WTC11 (cell line): Measurements from ENCODE around the gene TMEM178B. TPM values are rescaled to one million over a fixed set of nuclear protein-coding genes. Genes with fewer than 3 reads are reported as not detected.

Source experiments
- ATAC-seq: fragments of 200-7000 bp; cut with Tn5 transposase; 2 replicates; pipeline ENCODE4 v1.10.0; 2021; ENCODE audit warnings: mild to moderate bottlenecking, moderate library complexity
- CTCF ChIA-PET: fragments of 300-600 bp; sonication (Branson Sonifier 250); formaldehyde crosslinking; loops from one replicate; lab custom pipeline; 2021; ENCODE audit warnings: antibody characterized with exemption; lab: Charles Lee
- POLR2A ChIA-PET: fragments of 350-600 bp; sonication (Branson Sonifier 250); formaldehyde crosslinking; loops from one replicate; lab custom pipeline; 2021; ENCODE audit warnings: antibody characterized with exemption; lab: Charles Lee
- DNase-seq: peaks from one replicate; pipeline ENCODE4 v3.0.0; 2021; ENCODE audit warnings: low spot score
- H3K27ac Mint-ChIP-seq: 2 replicates; pipeline ENCODE4 v1.8.0; 2021; ENCODE audit warnings: mixed read lengths
- H3K27me3 Mint-ChIP-seq: 2 replicates; pipeline ENCODE4 v1.8.0; 2021; ENCODE audit warnings: low read depth, mild to moderate bottlenecking, moderate library complexity, mixed read lengths
- H3K36me3 Mint-ChIP-seq: 2 replicates; pipeline ENCODE4 v1.8.0; 2021; ENCODE audit warnings: mixed read lengths
- H3K4me1 Mint-ChIP-seq: 2 replicates; pipeline ENCODE4 v1.8.0; 2022; ENCODE audit warnings: mixed read lengths
- H3K4me3 Mint-ChIP-seq: 2 replicates; pipeline ENCODE4 v1.8.0; 2021; ENCODE audit warnings: mild to moderate bottlenecking, moderate library complexity, mixed read lengths
- H3K9me3 Mint-ChIP-seq: 2 replicates; pipeline ENCODE4 v1.8.0; 2021; ENCODE audit warnings: mixed read lengths
- CREB1 ChIP-seq: sonication (generic); formaldehyde crosslinking; IDR thresholded peaks from 2 replicates; pipeline ENCODE4 v1.8.0; 2023; ENCODE audit warnings: mild to moderate bottlenecking, missing genetic modification reagents
- ETV6 ChIP-seq: sonication (generic); formaldehyde crosslinking; IDR thresholded peaks from 2 replicates; pipeline ENCODE4 v1.8.1; 2022; ENCODE audit warnings: mild to moderate bottlenecking, missing genetic modification reagents
- FOXP1 ChIP-seq: sonication (generic); formaldehyde crosslinking; IDR thresholded peaks from 2 replicates; pipeline ENCODE4 v1.8.0; 2022; ENCODE audit warnings: missing genetic modification reagents, mild to moderate bottlenecking, moderate library complexity, borderline replicate concordance
- GABPB1 ChIP-seq: sonication (generic); formaldehyde crosslinking; IDR thresholded peaks from 2 replicates; pipeline ENCODE4 v1.8.1; 2023; ENCODE audit warnings: mild to moderate bottlenecking, missing genetic modification reagents
- IRF1 ChIP-seq: sonication (generic); formaldehyde crosslinking; IDR thresholded peaks from 2 replicates; pipeline ENCODE4 v1.8.0; 2023; ENCODE audit warnings: missing genetic modification reagents
- IRF2 ChIP-seq: sonication (generic); formaldehyde crosslinking; IDR thresholded peaks from 2 replicates; pipeline ENCODE4 v1.8.0; 2022; ENCODE audit warnings: low read depth, missing genetic modification reagents, borderline replicate concordance
- NFYB ChIP-seq: sonication (generic); formaldehyde crosslinking; conservative IDR thresholded peaks from 2 replicates; pipeline ENCODE4 v1.8.0; 2022; ENCODE audit warnings: low read depth, missing genetic modification reagents
- PRRX2 ChIP-seq: fragments of 250-450 bp; sonication (Bioruptor Pico); IDR thresholded peaks from 2 replicates; pipeline ENCODE4 v1.8.0; 2021; ENCODE audit warnings: mild to moderate bottlenecking
- RORB ChIP-seq: fragments of 250-450 bp; sonication (Bioruptor Pico); IDR thresholded peaks from 2 replicates; pipeline ENCODE4 v1.9.0; 2021; ENCODE audit warnings: mild to moderate bottlenecking
- TP53 ChIP-seq: sonication (generic); formaldehyde crosslinking; IDR thresholded peaks from 2 replicates; pipeline ENCODE4 v1.8.1; 2023; ENCODE audit warnings: mild to moderate bottlenecking, missing genetic modification reagents
- ZBTB21 ChIP-seq: sonication (generic); formaldehyde crosslinking; IDR thresholded peaks from 2 replicates; pipeline ENCODE4 v1.8.1; 2023; ENCODE audit warnings: mild to moderate bottlenecking, missing genetic modification reagents, borderline replicate concordance
- ZNF219 ChIP-seq: sonication (generic); formaldehyde crosslinking; IDR thresholded peaks from 2 replicates; pipeline ENCODE4 v1.8.0; 2023; ENCODE audit warnings: missing genetic modification reagents, mild to moderate bottlenecking, borderline replicate concordance
- ZNF232 ChIP-seq: sonication (generic); formaldehyde crosslinking; IDR thresholded peaks from 2 replicates; pipeline ENCODE4 v1.8.0; 2022; ENCODE audit warnings: mild to moderate bottlenecking, missing genetic modification reagents
- ZNF317 ChIP-seq: sonication (generic); formaldehyde crosslinking; IDR thresholded peaks from 2 replicates; pipeline ENCODE4 v1.8.1; 2023; ENCODE audit warnings: low read depth, mild to moderate bottlenecking, moderate library complexity, missing genetic modification reagents, borderline replicate concordance
- ZNF396 ChIP-seq: fragments of 250-450 bp; sonication (Bioruptor Pico); IDR thresholded peaks from 2 replicates; pipeline ENCODE4 v1.8.0; 2021; ENCODE audit warnings: mild to moderate bottlenecking, moderate library complexity, borderline replicate concordance
- ZNF416 ChIP-seq: fragments of 250-450 bp; sonication (Bioruptor Pico); IDR thresholded peaks from 2 replicates; pipeline ENCODE4 v1.9.0; 2021; ENCODE audit warnings: mild to moderate bottlenecking, inconsistent platforms
- total RNA-seq: library from RNA; stranded (reverse); gene quantifications from 3 replicates; pipeline ENCODE4 v1.2.3, GENCODE V29; 2021
- TF ChIP-seq, protein P1 (sequence below): sonication (generic); formaldehyde crosslinking; IDR thresholded peaks from 2 replicates; pipeline ENCODE4 v1.8.0; 2022; ENCODE audit warnings: missing genetic modification reagents
- TF ChIP-seq, protein P2 (sequence below): sonication (generic); formaldehyde crosslinking; IDR thresholded peaks from 2 replicates; pipeline ENCODE4 v1.8.1; 2023; ENCODE audit warnings: mild to moderate bottlenecking, moderate library complexity, missing genetic modification reagents
- TF ChIP-seq, protein P3 (sequence below): fragments of 200-600 bp; IDR thresholded peaks from 2 replicates; pipeline ENCODE4 v1.8.0; 2022; ENCODE audit warnings: antibody characterized with exemption
- TF ChIP-seq, protein P4 (sequence below): fragments of 250-450 bp; sonication (Bioruptor Pico); IDR thresholded peaks from 2 replicates; pipeline ENCODE4 v1.8.0; 2021; ENCODE audit warnings: mild to moderate bottlenecking
- TF ChIP-seq, protein P5 (sequence below): sonication (generic); formaldehyde crosslinking; IDR thresholded peaks from 2 replicates; pipeline ENCODE4 v1.8.1; 2022; ENCODE audit warnings: mild to moderate bottlenecking, missing genetic modification reagents, moderate library complexity, borderline replicate concordance

TMEM178B gene
- total RNA-seq, 1 experiment from 2014 or later, result 20.4 TPM

DNA sequence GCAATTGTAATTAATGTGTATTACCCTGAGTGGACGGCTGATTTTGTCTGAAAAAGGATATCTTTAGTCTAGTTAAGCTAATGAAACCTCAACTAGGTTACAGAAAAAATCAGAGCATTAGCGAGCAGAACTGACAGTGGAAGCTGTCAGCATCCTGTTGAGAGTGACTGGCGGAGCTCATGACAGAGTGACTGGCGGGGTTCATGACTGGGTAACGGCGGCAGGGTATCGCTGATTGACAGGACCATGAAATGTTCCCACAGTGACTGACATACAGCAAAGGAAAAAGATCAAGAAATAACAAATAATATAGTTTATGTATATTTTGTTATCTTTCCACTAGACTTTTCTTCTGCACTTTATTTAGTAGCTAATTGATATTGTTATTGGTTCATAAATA is 274.9 kb downstream of the TMEM178B start (continued):
- TF ChIP-seq, protein P1, sequence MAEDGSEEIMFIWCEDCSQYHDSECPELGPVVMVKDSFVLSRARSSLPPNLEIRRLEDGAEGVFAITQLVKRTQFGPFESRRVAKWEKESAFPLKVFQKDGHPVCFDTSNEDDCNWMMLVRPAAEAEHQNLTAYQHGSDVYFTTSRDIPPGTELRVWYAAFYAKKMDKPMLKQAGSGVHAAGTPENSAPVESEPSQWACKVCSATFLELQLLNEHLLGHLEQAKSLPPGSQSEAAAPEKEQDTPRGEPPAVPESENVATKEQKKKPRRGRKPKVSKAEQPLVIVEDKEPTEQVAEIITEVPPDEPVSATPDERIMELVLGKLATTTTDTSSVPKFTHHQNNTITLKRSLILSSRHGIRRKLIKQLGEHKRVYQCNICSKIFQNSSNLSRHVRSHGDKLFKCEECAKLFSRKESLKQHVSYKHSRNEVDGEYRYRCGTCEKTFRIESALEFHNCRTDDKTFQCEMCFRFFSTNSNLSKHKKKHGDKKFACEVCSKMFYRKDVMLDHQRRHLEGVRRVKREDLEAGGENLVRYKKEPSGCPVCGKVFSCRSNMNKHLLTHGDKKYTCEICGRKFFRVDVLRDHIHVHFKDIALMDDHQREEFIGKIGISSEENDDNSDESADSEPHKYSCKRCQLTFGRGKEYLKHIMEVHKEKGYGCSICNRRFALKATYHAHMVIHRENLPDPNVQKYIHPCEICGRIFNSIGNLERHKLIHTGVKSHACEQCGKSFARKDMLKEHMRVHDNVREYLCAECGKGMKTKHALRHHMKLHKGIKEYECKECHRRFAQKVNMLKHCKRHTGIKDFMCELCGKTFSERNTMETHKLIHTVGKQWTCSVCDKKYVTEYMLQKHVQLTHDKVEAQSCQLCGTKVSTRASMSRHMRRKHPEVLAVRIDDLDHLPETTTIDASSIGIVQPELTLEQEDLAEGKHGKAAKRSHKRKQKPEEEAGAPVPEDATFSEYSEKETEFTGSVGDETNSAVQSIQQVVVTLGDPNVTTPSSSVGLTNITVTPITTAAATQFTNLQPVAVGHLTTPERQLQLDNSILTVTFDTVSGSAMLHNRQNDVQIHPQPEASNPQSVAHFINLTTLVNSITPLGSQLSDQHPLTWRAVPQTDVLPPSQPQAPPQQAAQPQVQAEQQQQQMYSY (CRISPR knock-in tag), result no peak
- TF ChIP-seq NFYB (CRISPR knock-in tag) (no peak), RORB (CRISPR knock-in tag) (no peak), ZNF396 (no peak), ZNF219 (no peak), ZNF416 (CRISPR knock-in tag) (no peak), ETV6 (CRISPR knock-in tag) (no peak), FOXP1 (CRISPR knock-in tag) (no peak), PRRX2 (CRISPR knock-in tag) (no peak), ZNF317 (CRISPR knock-in tag) (no peak), GABPB1 (CRISPR knock-in tag) (no peak)
- TF ChIP-seq, protein P2, sequence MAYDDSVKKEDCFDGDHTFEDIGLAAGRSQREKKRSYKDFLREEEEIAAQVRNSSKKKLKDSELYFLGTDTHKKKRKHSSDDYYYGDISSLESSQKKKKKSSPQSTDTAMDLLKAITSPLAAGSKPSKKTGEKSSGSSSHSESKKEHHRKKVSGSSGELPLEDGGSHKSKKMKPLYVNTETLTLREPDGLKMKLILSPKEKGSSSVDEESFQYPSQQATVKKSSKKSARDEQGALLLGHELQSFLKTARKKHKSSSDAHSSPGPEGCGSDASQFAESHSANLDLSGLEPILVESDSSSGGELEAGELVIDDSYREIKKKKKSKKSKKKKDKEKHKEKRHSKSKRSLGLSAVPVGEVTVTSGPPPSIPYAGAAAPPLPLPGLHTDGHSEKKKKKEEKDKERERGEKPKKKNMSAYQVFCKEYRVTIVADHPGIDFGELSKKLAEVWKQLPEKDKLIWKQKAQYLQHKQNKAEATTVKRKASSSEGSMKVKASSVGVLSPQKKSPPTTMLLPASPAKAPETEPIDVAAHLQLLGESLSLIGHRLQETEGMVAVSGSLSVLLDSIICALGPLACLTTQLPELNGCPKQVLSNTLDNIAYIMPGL (CRISPR knock-in tag), result no peak
- TF ChIP-seq, protein P3, sequence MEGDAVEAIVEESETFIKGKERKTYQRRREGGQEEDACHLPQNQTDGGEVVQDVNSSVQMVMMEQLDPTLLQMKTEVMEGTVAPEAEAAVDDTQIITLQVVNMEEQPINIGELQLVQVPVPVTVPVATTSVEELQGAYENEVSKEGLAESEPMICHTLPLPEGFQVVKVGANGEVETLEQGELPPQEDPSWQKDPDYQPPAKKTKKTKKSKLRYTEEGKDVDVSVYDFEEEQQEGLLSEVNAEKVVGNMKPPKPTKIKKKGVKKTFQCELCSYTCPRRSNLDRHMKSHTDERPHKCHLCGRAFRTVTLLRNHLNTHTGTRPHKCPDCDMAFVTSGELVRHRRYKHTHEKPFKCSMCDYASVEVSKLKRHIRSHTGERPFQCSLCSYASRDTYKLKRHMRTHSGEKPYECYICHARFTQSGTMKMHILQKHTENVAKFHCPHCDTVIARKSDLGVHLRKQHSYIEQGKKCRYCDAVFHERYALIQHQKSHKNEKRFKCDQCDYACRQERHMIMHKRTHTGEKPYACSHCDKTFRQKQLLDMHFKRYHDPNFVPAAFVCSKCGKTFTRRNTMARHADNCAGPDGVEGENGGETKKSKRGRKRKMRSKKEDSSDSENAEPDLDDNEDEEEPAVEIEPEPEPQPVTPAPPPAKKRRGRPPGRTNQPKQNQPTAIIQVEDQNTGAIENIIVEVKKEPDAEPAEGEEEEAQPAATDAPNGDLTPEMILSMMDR, result no peak

DNA sequence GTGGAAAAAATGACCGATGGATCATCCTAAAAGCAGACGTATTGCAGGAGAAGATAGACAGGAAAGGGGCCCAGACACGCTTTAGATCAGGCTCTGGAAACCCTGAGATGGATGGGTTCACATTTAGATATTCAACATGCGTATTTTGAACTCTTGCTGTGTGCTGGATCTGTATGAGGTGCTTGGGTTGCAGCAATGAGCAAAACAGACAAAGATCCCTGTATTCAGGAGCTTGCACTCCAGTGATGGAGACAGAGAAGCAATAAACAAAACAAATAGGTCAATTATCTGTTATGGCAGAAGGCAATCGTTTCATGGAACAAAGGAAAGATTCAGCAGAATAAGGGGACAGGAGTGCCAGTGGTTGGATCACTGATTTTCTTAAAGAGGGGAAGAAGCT is 275.5 kb downstream of the TMEM178B start:
- TF ChIP-seq IRF2 (CRISPR knock-in tag) (no peak), TP53 (CRISPR knock-in tag) (no peak), ZNF232 (CRISPR knock-in tag) (no peak), NFYB (CRISPR knock-in tag) (no peak), RORB (CRISPR knock-in tag) (no peak), CREB1 (CRISPR knock-in tag) (no peak), IRF1 (CRISPR knock-in tag) (no peak), ZBTB21 (CRISPR knock-in tag) (no peak)
- TF ChIP-seq, protein P4, sequence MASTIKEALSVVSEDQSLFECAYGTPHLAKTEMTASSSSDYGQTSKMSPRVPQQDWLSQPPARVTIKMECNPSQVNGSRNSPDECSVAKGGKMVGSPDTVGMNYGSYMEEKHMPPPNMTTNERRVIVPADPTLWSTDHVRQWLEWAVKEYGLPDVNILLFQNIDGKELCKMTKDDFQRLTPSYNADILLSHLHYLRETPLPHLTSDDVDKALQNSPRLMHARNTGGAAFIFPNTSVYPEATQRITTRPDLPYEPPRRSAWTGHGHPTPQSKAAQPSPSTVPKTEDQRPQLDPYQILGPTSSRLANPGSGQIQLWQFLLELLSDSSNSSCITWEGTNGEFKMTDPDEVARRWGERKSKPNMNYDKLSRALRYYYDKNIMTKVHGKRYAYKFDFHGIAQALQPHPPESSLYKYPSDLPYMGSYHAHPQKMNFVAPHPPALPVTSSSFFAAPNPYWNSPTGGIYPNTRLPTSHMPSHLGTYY (CRISPR knock-in tag), result no peak
- TF ChIP-seq, protein P5, sequence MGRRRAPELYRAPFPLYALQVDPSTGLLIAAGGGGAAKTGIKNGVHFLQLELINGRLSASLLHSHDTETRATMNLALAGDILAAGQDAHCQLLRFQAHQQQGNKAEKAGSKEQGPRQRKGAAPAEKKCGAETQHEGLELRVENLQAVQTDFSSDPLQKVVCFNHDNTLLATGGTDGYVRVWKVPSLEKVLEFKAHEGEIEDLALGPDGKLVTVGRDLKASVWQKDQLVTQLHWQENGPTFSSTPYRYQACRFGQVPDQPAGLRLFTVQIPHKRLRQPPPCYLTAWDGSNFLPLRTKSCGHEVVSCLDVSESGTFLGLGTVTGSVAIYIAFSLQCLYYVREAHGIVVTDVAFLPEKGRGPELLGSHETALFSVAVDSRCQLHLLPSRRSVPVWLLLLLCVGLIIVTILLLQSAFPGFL (CRISPR knock-in tag), result no peak
- TF ChIP-seq, all 79 proteins: peak for 0
- ATAC-seq, result no peak
- Mint-ChIP-seq H3K9me3 (peaks cover 5% of the 10 kb centered on the region; the same call in 1 of the 2 replicates), H3K4me3 (no peak overlapping the region), H3K27me3 (no peaks in the 10 kb centered on the region), H3K27ac (no peak overlapping the region), H3K36me3 (no peaks in the 10 kb centered on the region), H3K4me1 (peaks cover 5% of the 10 kb centered on the region)
- ChIA-PET POLR2A (no interaction called here), CTCF (no interaction called here)
- no peak for DNase-seq
